Measurements from ENCODE around the gene DAPK1.

The DAPK1 gene

GRCh38 chr9:87515588-87516221, 18.0 kb downstream of the DAPK1 start:
- no peak overlapping the region for H3K4me3 ChIP-seq (replicated peaks; ENCODE audit: low read depth, low read length)
- DNase-seq (ENCODE audit: extremely low read depth, low read depth): no peak
- TF ChIP-seq, protein P1, sequence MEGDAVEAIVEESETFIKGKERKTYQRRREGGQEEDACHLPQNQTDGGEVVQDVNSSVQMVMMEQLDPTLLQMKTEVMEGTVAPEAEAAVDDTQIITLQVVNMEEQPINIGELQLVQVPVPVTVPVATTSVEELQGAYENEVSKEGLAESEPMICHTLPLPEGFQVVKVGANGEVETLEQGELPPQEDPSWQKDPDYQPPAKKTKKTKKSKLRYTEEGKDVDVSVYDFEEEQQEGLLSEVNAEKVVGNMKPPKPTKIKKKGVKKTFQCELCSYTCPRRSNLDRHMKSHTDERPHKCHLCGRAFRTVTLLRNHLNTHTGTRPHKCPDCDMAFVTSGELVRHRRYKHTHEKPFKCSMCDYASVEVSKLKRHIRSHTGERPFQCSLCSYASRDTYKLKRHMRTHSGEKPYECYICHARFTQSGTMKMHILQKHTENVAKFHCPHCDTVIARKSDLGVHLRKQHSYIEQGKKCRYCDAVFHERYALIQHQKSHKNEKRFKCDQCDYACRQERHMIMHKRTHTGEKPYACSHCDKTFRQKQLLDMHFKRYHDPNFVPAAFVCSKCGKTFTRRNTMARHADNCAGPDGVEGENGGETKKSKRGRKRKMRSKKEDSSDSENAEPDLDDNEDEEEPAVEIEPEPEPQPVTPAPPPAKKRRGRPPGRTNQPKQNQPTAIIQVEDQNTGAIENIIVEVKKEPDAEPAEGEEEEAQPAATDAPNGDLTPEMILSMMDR (IDR thresholded peaks at IDR 0.05; ENCODE audit: low read depth, low read length, missing control alignments): no peak

- TF ChIP-seq, protein P1 (IDR thresholded peaks at IDR 0.05; ENCODE audit: low read depth, low read length, missing control alignments): no peak
- no peak for DNase-seq (ENCODE audit: extremely low read depth, low read depth)
- no peak overlapping the region for H3K4me3 ChIP-seq (replicated peaks; ENCODE audit: low read depth, low read length)
Observed at GRCh38 chr9:87516222-87516925, 18.7 kb downstream of the DAPK1 start.

GRCh38 chr9:87516926-87517290, 19.2 kb downstream of the DAPK1 start:
- no peak for DNase-seq (ENCODE audit: extremely low read depth, low read depth)
- H3K4me3 ChIP-seq (replicated peaks; ENCODE audit: low read depth, low read length): no peak overlapping the region
- TF ChIP-seq, protein P1 (IDR thresholded peaks at IDR 0.05; ENCODE audit: low read depth, low read length, missing control alignments): no peak

GRCh38 chr9:87517732-87518131, 20.1 kb downstream of the DAPK1 start:
- H3K4me3 ChIP-seq (replicated peaks; ENCODE audit: low read depth, low read length): no peak overlapping the region
- TF ChIP-seq, protein P1 (IDR thresholded peaks at IDR 0.05; ENCODE audit: low read depth, low read length, missing control alignments): no peak
- DNase-seq (ENCODE audit: extremely low read depth, low read depth): no peak

- H3K4me3 ChIP-seq (replicated peaks; ENCODE audit: low read depth, low read length): no peak overlapping the region
- TF ChIP-seq, protein P1 (IDR thresholded peaks at IDR 0.05; ENCODE audit: low read depth, low read length, missing control alignments): no peak
- DNase-seq (ENCODE audit: extremely low read depth, low read depth): no peak
Observed at GRCh38 chr9:87518702-87519335, 21.2 kb downstream of the DAPK1 start.

GRCh38 chr9:87519461-87519860, 21.8 kb downstream of the DAPK1 start:
- no peak for DNase-seq (ENCODE audit: extremely low read depth, low read depth)
- TF ChIP-seq, protein P1 (IDR thresholded peaks at IDR 0.05; ENCODE audit: low read depth, low read length, missing control alignments): no peak
- no peak overlapping the region for H3K4me3 ChIP-seq (replicated peaks; ENCODE audit: low read depth, low read length)

All from HFF-Myc (cell line).